GM21576 (cell line): ENCODE measurements around the gene MATK.

Experiments
- ATAC-seq: cut with Tn5 transposase; IDR thresholded peaks from one replicate; pipeline ENCODE4 v1.9.1; 2021; ENCODE audit warnings: mild to moderate bottlenecking, moderate library complexity; ENCODE audit not compliant: unreplicated experiment

The MATK gene

GRCh38 chr19:3753631-3754410 lies 32.4 kb downstream of the MATK start:
- ATAC-seq, result no peak

- ATAC-seq, result no peak
Observed at GRCh38 chr19:3752492-3752891, 33.7 kb downstream of the MATK start.

- no peak for ATAC-seq
Observed at GRCh38 chr19:3751236-3751635, 34.9 kb downstream of the MATK start.

GRCh38 chr19:3750211-3750610 lies 36.0 kb downstream of the MATK start:
- ATAC-seq, result no peak

- no peak for ATAC-seq
Observed at GRCh38 chr19:3748965-3749364, 37.2 kb downstream of the MATK start.

GRCh38 chr19:3746371-3747056 lies 39.7 kb downstream of the MATK start:
- no peak for ATAC-seq

- no peak for ATAC-seq
Observed at GRCh38 chr19:3745363-3746045, 40.7 kb downstream of the MATK start.

GRCh38 chr19:3743486-3743885 lies 42.7 kb downstream of the MATK start:
- no peak for ATAC-seq

- no peak for ATAC-seq
Observed at GRCh38 chr19:3740431-3740830, 45.8 kb downstream of the MATK start.

GRCh38 chr19:3738477-3739220 lies 47.5 kb downstream of the MATK start:
- ATAC-seq, result no peak

- no peak for ATAC-seq
Observed at GRCh38 chr19:3737487-3738205, 48.5 kb downstream of the MATK start.

GRCh38 chr19:3736106-3736724 lies 50.0 kb downstream of the MATK start:
- no peak for ATAC-seq

- no peak for ATAC-seq
Observed at GRCh38 chr19:3734310-3734600, 51.9 kb downstream of the MATK start.

GRCh38 chr19:3733549-3734309 lies 52.5 kb downstream of the MATK start:
- no peak for ATAC-seq

- no peak for ATAC-seq
Observed at GRCh38 chr19:3732108-3732507, 54.1 kb downstream of the MATK start.

GRCh38 chr19:3730457-3730958 lies 55.7 kb downstream of the MATK start:
- ATAC-seq, result no peak
